Muscle of leg (tissue), 11 donors: ENCODE results near the gene GNG5. TPM values are rescaled to one million over a fixed set of nuclear protein-coding genes. Genes with fewer than 3 reads are reported as not detected.
"Not testable (repeated sequence)": the region's sequence is repeated elsewhere in the genome, so short reads cannot be mapped to it uniquely, and the experiment has no call there.

Source experiments
- DNase-seq: peaks from one replicate; pipeline ENCODE4 v3.0.0; 2013
- H3K27ac ChIP-seq: one replicate; pipeline ENCODE4 v1.5.1; 2013; ENCODE audit warnings: mild to moderate bottlenecking, low read length, control low read depth
- H3K27me3 ChIP-seq: one replicate; pipeline ENCODE4 v1.6.1; 2013; ENCODE audit warnings: low read length; ENCODE audit not compliant: control insufficient read depth, insufficient read depth
- H3K36me3 ChIP-seq: one replicate; pipeline ENCODE4 v1.6.1; 2013; ENCODE audit warnings: low read length; ENCODE audit not compliant: control insufficient read depth, insufficient read depth
- H3K4me1 ChIP-seq: one replicate; pipeline ENCODE4 v1.6.1; 2013; ENCODE audit warnings: low read length; ENCODE audit not compliant: control insufficient read depth, insufficient read depth
- H3K4me3 ChIP-seq: one replicate; pipeline ENCODE4 v1.5.1; 2013; ENCODE audit warnings: low read length, control low read depth
- H3K9me3 ChIP-seq: replicated peaks from 2 replicates; pipeline ENCODE4 v1.6.1; 2013; ENCODE audit warnings: low read depth, low read length; ENCODE audit not compliant: control insufficient read depth
- WGBS: methylation state at CpG from one replicate; pipeline ENCODE4 v1.1.5; 2013; ENCODE audit warnings: missing lambda C conversion rate; ENCODE audit not compliant: insufficient coverage; 5-methylcytosine and 5-hydroxymethylcytosine counted together
- polyA plus RNA-seq, 8 donors: library from polyadenylated mRNA; unstranded; fragments of 120-200 nt; gene quantifications; one replicate each; pipeline versions ENCODE4 v1.2.1 to v1.2.3, GENCODE V29; 2013; ENCODE audit warnings: inconsistent platforms in 1 of 8, low replicate concordance in 1 of 8; ENCODE audit not compliant: insufficient read length in 8 of 8, insufficient read depth in 1 of 8
- total RNA-seq: library from RNA; stranded (reverse); fragments of 120-200 nt; gene quantifications from one replicate; pipeline ENCODE4 v1.2.4, GENCODE V29; 2013

Gene GNG5
- total and polyA plus RNA-seq, 9 donors: 47.3 to 194 (median 177) TPM

DNA sequence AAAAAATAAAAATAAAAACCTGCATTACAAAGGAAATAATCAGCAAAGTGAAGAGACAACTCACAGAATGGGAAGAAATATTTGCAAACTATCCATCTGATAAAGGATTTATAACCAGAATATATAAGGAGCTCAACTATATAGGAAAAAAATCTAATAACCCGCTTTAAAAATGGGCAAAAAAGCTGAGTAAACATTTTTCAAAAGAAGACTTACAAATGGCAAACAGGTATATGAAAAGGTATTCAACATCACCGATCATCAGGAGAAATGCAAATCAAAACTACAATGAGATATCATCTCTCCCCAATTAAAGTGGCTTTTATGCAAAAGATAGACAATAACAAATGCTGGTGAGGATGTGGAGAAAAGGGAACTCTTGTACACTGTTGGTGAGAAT lies 3.8 kb upstream of the GNG5 start:
- H3K27me3 ChIP-seq: no peaks in the 10 kb centered on the region
- H3K9me3 ChIP-seq: peaks cover 3% of the 10 kb centered on the region
- H3K36me3 ChIP-seq: no peaks in the 10 kb centered on the region
- no peak for DNase-seq
- H3K4me3 ChIP-seq: no peak overlapping the region
- H3K4me1 ChIP-seq: no peaks in the 10 kb centered on the region
- no peak overlapping the region for H3K27ac ChIP-seq
- whole genome bisulfite sequencing: no CpG with 5 or more reads among the region's 2 CpGs

DNA sequence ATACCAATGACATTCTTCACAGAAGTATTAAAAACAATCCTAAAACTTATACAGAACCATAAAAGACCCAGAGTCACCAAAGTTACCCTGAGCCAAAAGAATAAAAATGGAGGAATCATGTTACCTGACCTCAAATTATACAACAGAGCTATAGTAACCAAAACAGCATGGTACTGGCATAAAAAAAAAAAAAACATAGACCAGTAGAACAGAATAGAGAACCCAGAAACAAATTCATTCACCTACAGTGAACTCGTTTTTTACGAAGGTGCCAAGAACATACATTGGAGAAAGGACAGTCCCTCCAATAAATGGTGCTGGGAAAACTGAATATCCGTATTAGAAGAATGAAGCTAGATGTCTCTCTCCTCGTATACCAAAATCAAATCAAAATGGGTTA lies 2.6 kb upstream of the GNG5 start:
- no peaks in the 10 kb centered on the region for H3K36me3 ChIP-seq
- no peak for DNase-seq
- WGBS: no CpG with 5 or more reads among the region's 4 CpGs
- no peak overlapping the region for H3K27ac ChIP-seq
- H3K9me3 ChIP-seq: peaks cover 3% of the 10 kb centered on the region
- no peaks in the 10 kb centered on the region for H3K27me3 ChIP-seq
- peaks cover 4% of the 10 kb centered on the region for H3K4me1 ChIP-seq
- no peak overlapping the region for H3K4me3 ChIP-seq

DNA sequence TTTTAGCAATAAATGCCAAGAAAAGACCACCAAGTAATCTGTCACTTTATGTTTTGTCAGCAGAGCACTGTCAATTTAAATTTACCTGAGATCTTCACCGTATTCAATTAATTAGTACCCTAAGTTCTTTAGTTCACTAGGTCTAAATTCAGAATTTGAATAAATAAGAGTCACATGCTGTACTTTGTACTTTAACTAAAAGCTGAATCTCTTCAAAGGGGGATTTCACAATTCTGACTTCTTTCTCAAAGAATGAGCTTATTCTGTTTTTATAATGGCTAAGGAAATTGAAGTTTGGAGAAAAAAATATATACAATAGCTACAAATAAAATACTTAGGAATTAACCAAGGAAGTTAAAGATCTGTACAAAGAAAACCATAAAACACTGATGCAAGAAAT lies 2.1 kb upstream of the GNG5 start:
- no peak overlapping the region for H3K27ac ChIP-seq
- no peak for DNase-seq
- WGBS: no CpG with 5 or more reads among the region's 1 CpG

DNA sequence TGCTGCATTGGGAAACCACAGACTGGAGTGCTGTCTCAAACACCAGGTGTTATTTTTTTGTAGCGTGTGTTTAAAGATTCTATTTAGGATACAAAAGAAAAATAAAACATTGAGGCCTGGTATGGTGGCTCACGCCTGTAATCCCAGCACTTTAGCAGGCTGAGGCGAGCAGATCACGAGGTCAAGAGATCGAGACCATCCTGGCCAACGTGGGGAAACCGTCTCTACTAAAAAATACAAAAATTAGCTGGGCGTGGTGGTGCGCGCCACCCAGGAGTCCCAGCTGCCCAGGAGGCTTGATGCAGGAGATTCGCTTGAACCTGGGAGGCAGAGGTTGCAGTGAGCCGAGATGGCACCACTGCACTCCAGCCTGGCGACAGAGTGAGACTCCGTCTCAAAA lies 1.5 kb upstream of the GNG5 start:
- DNase-seq, H3K4me3 ChIP-seq, H3K27me3 ChIP-seq, H3K27ac ChIP-seq, H3K36me3 ChIP-seq, H3K9me3 ChIP-seq: not testable (repeated sequence)
- WGBS: no CpG with 5 or more reads among the region's 14 CpGs
- H3K4me1 ChIP-seq: peaks cover 13% of the 10 kb centered on the region

More for the DNA sequence above, 2.1 kb upstream of the GNG5 start:
- peaks cover 3% of the 10 kb centered on the region for H3K36me3 ChIP-seq
- peaks cover 3% of the 10 kb centered on the region for H3K9me3 ChIP-seq
- peaks cover 8% of the 10 kb centered on the region for H3K4me1 ChIP-seq
- H3K27me3 ChIP-seq: no peaks in the 10 kb centered on the region
- no peak overlapping the region for H3K4me3 ChIP-seq

DNA sequence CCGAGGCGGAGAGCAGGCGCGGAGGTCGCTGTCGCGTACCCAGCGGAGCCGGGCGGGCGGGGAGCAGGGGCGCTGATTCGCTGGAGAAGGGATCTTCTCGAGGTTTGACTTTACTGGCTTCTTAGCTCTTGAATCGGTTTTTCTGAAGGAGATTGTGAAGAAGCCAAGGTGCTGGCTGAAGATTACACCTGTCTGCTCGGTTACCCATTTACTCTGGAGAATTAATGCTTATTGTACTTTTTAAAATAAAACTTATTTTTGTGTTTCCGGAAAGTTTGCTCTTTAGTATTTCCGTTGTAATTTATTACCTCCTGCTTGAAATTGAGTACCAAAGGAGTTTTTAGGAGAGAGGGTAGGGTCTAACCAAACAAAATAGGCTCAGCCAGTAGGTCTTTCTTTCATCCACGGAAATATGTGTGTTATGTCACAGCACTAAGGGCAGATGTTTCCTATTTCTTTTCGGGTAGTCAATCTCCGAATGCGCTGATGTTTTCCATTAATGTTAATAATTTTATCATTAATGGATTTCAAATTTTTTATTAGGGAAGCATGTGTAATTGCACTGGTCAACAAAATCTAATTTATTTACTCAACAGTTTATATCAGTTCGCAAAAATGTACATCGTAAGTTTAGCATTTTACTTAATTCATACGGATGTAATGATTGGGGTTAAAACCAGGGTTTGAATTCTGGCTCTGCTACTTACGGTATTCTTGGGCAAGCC lies 510 bp upstream of the GNG5 start:
- Histone ChIP-seq H3K4me1 (peaks cover 14% of the 10 kb centered on the region), H3K36me3 (peaks cover 4% of the 10 kb centered on the region), H3K27me3 (no peaks in the 10 kb centered on the region), H3K27ac (peak overlapping the region; percentile 100), H3K4me3 (peak overlapping the region; percentile 85), H3K9me3 (peaks cover 3% of the 10 kb centered on the region)
- 0% methylated on average over 3 of the region's 26 CpGs for WGBS
- peak; percentile 24 for DNase-seq

DNA sequence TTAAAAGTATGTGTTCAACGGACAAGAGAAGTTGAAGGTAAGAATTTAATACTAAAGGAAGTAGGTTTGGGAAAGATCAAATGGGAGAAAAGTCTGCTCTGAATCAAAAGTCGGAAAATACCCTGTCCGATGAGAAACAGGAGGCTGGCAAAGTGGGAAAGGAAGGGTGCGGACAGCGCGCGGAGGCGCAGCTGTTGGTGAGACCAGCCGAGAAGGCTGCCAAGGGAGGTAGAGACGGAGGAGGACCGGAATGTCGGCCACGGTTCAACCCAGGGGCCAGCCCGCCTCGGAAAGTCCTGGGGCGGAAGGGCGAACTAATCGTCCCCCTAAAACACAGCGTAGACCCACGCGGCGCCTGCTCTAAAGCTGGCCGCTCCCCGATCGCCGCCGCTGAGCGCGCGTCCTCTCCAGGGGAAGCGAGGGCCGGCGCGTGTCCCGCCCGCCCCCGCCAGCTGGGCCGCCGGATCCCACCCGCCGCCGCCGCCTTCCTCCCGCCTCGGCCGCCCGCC lies 834 bp downstream of the GNG5 start:
- peaks cover 14% of the 10 kb centered on the region for H3K4me1 ChIP-seq
- peak overlapping the region; percentile 85 for H3K4me3 ChIP-seq
- H3K27me3 ChIP-seq: no peaks in the 10 kb centered on the region
- DNase-seq: no peak
- peaks cover 3% of the 10 kb centered on the region for H3K9me3 ChIP-seq
- H3K36me3 ChIP-seq: peaks cover 4% of the 10 kb centered on the region
- peak overlapping the region; percentile 100 for H3K27ac ChIP-seq
- 0% methylated on average over 46 of the region's 47 CpGs for WGBS

DNA sequence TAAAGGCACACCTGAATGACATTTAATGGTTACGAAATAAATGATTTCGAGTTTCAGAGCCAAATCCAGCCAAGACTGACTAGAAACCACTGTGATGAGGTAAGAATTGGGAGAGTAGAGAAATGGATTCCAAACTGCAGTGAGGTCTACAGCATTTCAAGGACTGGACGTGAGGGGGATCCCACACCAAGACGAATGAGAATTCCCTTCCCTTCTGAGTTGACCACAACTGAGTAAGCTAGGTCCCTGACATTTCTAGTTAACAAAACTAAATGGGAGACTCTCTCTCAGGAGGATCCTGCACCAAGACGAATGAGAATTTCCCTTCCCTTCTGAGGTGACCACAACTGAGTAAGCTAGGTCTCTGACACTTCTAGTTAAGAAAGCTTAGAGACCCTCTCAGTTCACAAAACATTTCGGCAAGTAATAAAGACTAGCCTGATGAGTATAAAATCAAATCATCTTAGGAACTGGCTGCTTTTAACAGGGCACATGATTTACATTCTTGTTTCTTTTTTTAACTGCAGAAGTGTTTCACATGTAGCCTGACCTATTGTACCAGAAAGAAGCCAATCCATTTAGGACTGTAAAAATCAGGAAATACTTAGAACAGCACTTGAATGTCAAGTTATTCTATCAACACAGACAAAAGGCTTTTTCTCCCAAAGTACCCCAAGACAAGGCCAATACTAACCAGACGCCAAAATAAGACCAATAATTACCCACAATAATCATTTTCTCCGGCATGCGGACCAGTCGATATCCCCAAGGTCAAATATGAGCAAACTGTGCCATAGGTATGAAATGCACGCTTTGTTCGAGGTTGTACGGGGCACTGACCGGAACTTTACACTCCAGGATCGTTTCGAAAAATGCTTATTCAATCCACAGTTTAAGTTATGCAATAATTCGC lies 1.5 kb downstream of the GNG5 start:
- H3K9me3 ChIP-seq: peaks cover 3% of the 10 kb centered on the region
- H3K36me3 ChIP-seq: peaks cover 4% of the 10 kb centered on the region
- 0% methylated on average over 7 of the region's 17 CpGs for WGBS
- DNase-seq: peak; percentile 46
- H3K27me3 ChIP-seq: no peaks in the 10 kb centered on the region
- H3K4me3 ChIP-seq: peak overlapping the region; percentile 85
- peak overlapping the region; percentile 100 for H3K27ac ChIP-seq
- peaks cover 14% of the 10 kb centered on the region for H3K4me1 ChIP-seq

DNA sequence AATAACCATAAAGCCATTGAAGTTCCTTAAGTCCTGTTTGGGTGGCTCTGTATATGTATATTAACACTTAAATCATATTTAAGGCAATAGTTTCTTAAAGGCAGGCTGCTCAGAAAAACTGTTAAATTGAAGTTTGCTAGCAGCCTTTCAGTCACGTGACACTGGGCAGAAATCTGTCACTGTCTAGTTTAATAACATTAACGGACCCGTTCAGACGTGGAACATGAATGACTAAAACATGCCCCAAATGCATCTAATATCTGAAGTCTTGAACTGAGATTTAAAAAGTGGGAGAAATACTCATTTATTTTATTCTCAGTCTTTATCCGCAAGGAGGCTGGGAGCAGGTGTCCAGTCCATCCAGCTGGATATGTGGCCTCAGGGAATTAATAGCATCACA lies 3.5 kb downstream of the GNG5 start:
- Histone ChIP-seq H3K4me1 (peaks cover 14% of the 10 kb centered on the region), H3K9me3 (no peaks in the 10 kb centered on the region), H3K36me3 (peaks cover 8% of the 10 kb centered on the region), H3K27me3 (no peaks in the 10 kb centered on the region), H3K27ac (no peak overlapping the region), H3K4me3 (no peak overlapping the region)
- WGBS: 40% methylated on average over 1 of the region's 5 CpGs
- DNase-seq: peak; percentile 19

DNA sequence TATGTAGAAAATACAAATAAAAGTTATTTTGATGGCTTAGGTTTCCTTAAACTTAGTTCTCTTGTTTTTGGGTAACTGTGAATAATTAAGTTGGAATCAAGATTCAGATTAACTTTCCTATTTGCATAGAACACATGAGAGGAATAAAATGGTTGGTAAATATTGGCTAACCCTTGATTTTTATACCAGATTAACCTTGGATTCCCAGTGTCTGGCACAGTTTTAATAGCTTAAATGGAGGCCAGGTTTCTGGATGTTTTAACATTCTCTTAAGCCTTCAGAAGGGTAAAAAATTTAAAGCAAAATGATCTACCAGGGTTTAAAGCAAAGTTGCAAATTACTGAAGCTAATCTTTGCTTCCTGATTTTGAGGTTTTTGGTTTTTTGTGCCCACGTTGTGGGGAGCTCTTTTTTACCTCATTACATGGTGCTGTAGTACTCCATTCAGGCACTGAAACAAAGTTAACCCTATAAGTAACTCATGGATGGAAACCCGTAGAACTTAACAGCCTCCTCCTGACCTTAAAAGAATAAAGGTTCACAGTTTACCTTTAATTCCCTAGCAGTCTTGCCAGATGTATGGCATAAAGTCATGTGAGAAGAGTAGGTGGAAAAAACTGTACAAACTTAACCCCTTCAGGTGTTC lies 8.6 kb downstream of the GNG5 start:
- Histone ChIP-seq H3K4me3 (no peak overlapping the region), H3K4me1 (no peaks in the 10 kb centered on the region), H3K9me3 (no peaks in the 10 kb centered on the region), H3K36me3 (peaks cover 23% of the 10 kb centered on the region), H3K27me3 (no peaks in the 10 kb centered on the region), H3K27ac (no peak overlapping the region)
- WGBS: no CpG with 5 or more reads among the region's 2 CpGs
- DNase-seq: no peak

DNA sequence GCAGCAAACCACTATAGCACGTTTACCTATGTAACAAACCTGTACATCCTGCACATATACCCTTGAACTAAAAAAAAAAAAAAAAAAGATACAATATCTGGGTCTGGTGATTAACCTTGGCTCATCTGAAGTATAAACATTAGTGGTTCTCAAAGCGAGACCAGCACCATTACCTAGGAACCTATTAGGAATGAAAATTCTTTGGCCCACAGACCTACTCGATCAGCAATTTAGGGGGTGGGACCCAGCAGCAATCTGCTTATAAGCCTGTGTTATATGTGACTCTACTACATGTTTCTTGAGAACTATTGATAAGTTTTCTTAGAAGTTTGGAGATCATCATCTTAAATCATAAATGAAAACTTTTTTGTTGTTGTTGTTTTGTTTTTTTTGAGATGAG lies 9.9 kb downstream of the GNG5 start:
- Histone ChIP-seq H3K27me3 (no peaks in the 10 kb centered on the region), H3K4me1 (no peaks in the 10 kb centered on the region), H3K27ac (no peak overlapping the region), H3K36me3 (peaks cover 31% of the 10 kb centered on the region), H3K9me3 (no peaks in the 10 kb centered on the region), H3K4me3 (no peak overlapping the region)
- no peak for DNase-seq
- no CpG with 5 or more reads among the region's 3 CpGs for WGBS
